HL-60 (cell line): ENCODE results near the gene CSNK2A2.

Experiments used
- DNase-seq, 2 experiments: peaks; one replicate each; pipeline ENCODE4 v3.0.0-alpha.2; 2010 to 2020; ENCODE audit warnings: low read depth in 1 of 2, low spot score in 1 of 2
- H3K27ac ChIP-seq: fragments of 250-450 bp; sonication (Bioruptor Pico); replicated peaks from 2 replicates; pipeline ENCODE4 v1.5.1; 2020; ENCODE audit warnings: mild to moderate bottlenecking, moderate library complexity
- H3K27me3 ChIP-seq: fragments of 250-450 bp; sonication (Bioruptor Pico); 2 replicates; pipeline ENCODE4 v1.5.1; 2021; ENCODE audit warnings: mild to moderate bottlenecking, moderate library complexity; ENCODE audit not compliant: insufficient read depth, poor library complexity, severe bottlenecking
- H3K4me3 ChIP-seq: replicated peaks from 2 replicates; pipeline ENCODE4 v1.5.1; 2011; ENCODE audit warnings: mild to moderate bottlenecking, control low read depth, low read length; ENCODE audit not compliant: insufficient read depth
- GABPA ChIP-seq: IDR thresholded peaks from 2 replicates; pipeline ENCODE4 v1.6.1; 2012; ENCODE audit warnings: low read depth
- POLR2AphosphoS5 ChIP-seq: IDR thresholded peaks from 2 replicates; pipeline ENCODE4 v1.6.1; 2012; ENCODE audit warnings: low read depth
- SPI1 ChIP-seq: IDR thresholded peaks from 2 replicates; pipeline ENCODE4 v1.6.1; 2012; ENCODE audit warnings: low read depth, mild to moderate bottlenecking, borderline replicate concordance
- TF ChIP-seq, protein P1 (sequence below): IDR thresholded peaks from one replicate; pipeline ENCODE4 v1.5.1; 2011; ENCODE audit warnings: low read length, control low read depth, inconsistent platforms; ENCODE audit not compliant: insufficient read depth
- TF ChIP-seq, protein P2 (sequence below): IDR thresholded peaks from 2 replicates; pipeline ENCODE4 v1.6.1; 2012; ENCODE audit warnings: low read depth; ENCODE audit not compliant: insufficient replicate concordance

Gene CSNK2A2

DNA sequence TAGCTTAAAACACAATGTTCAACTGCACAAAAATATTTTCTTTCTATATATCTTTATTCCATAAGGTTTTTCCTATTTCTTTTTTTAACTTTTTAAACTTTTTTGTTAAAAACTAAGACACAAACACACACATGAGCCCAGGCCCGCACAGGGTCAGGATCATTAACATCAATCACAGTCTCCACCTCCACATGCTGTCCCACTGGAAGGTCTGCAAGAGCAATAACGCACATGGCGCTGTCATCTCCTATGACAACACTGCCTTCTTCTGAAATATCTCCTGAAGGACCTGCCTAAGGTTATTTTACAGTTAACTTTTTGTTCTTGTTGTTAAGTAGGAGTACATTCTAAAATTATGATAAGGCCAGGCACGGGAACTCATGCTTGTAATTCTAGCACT, 72.9 kb downstream of the CSNK2A2 start:
- DNase-seq, result no peak
- Histone ChIP-seq H3K27me3 (no peaks in the 10 kb centered on the region), H3K4me3 (no peak overlapping the region), H3K27ac (no peak overlapping the region)
- TF ChIP-seq, protein P1, sequence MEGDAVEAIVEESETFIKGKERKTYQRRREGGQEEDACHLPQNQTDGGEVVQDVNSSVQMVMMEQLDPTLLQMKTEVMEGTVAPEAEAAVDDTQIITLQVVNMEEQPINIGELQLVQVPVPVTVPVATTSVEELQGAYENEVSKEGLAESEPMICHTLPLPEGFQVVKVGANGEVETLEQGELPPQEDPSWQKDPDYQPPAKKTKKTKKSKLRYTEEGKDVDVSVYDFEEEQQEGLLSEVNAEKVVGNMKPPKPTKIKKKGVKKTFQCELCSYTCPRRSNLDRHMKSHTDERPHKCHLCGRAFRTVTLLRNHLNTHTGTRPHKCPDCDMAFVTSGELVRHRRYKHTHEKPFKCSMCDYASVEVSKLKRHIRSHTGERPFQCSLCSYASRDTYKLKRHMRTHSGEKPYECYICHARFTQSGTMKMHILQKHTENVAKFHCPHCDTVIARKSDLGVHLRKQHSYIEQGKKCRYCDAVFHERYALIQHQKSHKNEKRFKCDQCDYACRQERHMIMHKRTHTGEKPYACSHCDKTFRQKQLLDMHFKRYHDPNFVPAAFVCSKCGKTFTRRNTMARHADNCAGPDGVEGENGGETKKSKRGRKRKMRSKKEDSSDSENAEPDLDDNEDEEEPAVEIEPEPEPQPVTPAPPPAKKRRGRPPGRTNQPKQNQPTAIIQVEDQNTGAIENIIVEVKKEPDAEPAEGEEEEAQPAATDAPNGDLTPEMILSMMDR, result no peak
- TF ChIP-seq GABPA (no peak), SPI1 (no peak), POLR2AphosphoS5 (no peak)
- TF ChIP-seq, protein P2, sequence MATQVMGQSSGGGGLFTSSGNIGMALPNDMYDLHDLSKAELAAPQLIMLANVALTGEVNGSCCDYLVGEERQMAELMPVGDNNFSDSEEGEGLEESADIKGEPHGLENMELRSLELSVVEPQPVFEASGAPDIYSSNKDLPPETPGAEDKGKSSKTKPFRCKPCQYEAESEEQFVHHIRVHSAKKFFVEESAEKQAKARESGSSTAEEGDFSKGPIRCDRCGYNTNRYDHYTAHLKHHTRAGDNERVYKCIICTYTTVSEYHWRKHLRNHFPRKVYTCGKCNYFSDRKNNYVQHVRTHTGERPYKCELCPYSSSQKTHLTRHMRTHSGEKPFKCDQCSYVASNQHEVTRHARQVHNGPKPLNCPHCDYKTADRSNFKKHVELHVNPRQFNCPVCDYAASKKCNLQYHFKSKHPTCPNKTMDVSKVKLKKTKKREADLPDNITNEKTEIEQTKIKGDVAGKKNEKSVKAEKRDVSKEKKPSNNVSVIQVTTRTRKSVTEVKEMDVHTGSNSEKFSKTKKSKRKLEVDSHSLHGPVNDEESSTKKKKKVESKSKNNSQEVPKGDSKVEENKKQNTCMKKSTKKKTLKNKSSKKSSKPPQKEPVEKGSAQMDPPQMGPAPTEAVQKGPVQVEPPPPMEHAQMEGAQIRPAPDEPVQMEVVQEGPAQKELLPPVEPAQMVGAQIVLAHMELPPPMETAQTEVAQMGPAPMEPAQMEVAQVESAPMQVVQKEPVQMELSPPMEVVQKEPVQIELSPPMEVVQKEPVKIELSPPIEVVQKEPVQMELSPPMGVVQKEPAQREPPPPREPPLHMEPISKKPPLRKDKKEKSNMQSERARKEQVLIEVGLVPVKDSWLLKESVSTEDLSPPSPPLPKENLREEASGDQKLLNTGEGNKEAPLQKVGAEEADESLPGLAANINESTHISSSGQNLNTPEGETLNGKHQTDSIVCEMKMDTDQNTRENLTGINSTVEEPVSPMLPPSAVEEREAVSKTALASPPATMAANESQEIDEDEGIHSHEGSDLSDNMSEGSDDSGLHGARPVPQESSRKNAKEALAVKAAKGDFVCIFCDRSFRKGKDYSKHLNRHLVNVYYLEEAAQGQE, result no peak

DNA sequence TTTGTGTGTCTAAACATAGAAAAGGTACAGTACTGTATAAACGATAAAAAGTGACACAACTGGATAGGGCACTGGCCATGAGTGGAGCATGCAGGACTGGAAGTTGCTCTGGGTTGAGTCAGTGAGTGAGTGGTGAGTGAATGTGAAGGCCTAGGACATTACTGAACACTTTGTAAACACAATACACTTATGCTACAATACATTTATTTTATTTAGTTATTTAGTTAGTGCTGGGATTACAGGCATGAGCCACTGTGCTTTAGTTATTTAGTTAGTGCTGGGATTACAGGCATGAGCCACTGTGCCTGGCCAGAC, 73.3 kb downstream of the CSNK2A2 start:
- no peak for DNase-seq
- TF ChIP-seq, protein P2, result no peak
- no peak for TF ChIP-seq SPI1
- TF ChIP-seq POLR2AphosphoS5, result no peak
- TF ChIP-seq GABPA, result no peak
- TF ChIP-seq, protein P1, result no peak
- no peak overlapping the region for H3K27ac ChIP-seq
- no peak overlapping the region for H3K4me3 ChIP-seq
- H3K27me3 ChIP-seq, result no peaks in the 10 kb centered on the region

DNA sequence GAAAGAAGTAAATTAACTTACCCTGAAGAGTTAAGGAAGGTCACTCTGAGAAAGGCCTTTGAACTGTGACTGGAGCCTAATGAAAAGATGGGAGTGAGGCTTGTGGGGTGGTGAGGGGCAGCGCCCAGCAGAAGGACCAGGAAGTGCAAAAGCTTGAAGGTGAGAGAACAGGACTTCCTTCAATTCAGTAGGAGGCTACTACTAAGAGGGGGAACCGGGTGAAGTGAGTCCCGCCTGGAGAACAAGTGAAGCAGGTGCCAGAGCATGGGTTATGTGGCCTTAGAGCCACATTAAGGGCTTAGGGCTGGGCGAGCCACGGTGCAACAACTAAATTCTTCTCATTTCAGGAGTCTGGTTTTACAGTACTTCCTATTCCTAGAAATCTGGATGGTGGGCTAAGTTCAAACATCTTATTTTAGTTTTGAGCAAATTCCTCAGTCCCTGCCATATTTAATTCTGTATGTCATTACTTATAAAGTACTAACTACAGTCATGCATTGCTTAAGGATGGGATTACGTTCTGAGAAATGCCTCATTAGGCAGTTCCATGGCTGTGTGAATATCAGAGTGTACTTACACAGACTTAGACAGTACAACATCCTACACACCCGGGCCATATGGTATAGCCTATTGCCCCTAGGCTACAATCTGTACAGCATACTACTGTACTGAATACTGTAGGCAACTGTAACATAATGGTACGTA, 73.9 kb downstream of the CSNK2A2 start:
- H3K4me3 ChIP-seq, result no peak overlapping the region
- no peak for DNase-seq
- H3K27me3 ChIP-seq, result no peaks in the 10 kb centered on the region
- TF ChIP-seq, protein P1, result no peak
- TF ChIP-seq GABPA (no peak), SPI1 (no peak), POLR2AphosphoS5 (no peak)
- TF ChIP-seq, protein P2, result no peak
- H3K27ac ChIP-seq, result no peak overlapping the region
